Caco-2 (cell line): ENCODE results near the gene SLC44A4. TPM values are rescaled to one million over a fixed set of nuclear protein-coding genes. Genes with fewer than 3 reads are reported as not detected.

ENCODE experiments used
- BruUV-seq: library from RNA; stranded (reverse); fragments of 400-500 nt; replicated peaks from 2 replicates; lab custom pipeline; 2021; lab: Mats Ljungman, UMichigan
- CTCF ChIA-PET: fragments of 300-600 bp; sonication (Branson Sonifier 250); formaldehyde crosslinking; loops from one replicate; lab custom pipeline; 2022; ENCODE audit warnings: antibody characterized with exemption; lab: Charles Lee
- POLR2A ChIA-PET: fragments of 300-600 bp; sonication (Branson Sonifier 250); formaldehyde crosslinking; loops from one replicate; lab custom pipeline; 2022; ENCODE audit warnings: antibody characterized with exemption; lab: Charles Lee
- DNase-seq, 2 experiments: peaks; one replicate each; pipeline versions ENCODE4 v3.0.0 to v3.0.0-alpha.2; 2020 to 2022
- H3K27me3 ChIP-seq: replicated peaks from 2 replicates; pipeline ENCODE4 v1.6.0; 2011; ENCODE audit warnings: low read length; ENCODE audit not compliant: control insufficient read depth, insufficient read depth
- H3K36me3 ChIP-seq: 2 replicates; pipeline ENCODE4 v1.5.1; 2011; ENCODE audit warnings: low read length; ENCODE audit not compliant: control insufficient read depth, insufficient read depth
- H3K4me1 ChIP-seq: fragments of 250-450 bp; sonication (Bioruptor Pico); 2 replicates; pipeline ENCODE4 v1.5.1; 2020; ENCODE audit warnings: mild to moderate bottlenecking
- H3K4me3 ChIP-seq: 2 replicates; pipeline ENCODE4 v1.5.1; 2011; ENCODE audit warnings: low read depth, mild to moderate bottlenecking, control low read depth, low read length
- H3K9me3 ChIP-seq: fragments of 250-450 bp; sonication (Bioruptor Pico); 2 replicates; pipeline ENCODE4 v1.5.1; 2020; ENCODE audit warnings: mild to moderate bottlenecking, moderate library complexity
- H3K27ac Mint-ChIP-seq: one replicate; pipeline ENCODE4 v1.8.0; 2022; ENCODE audit warnings: mixed read lengths; ENCODE audit not compliant: unreplicated experiment
- H3K27me3 Mint-ChIP-seq: one replicate; pipeline ENCODE4 v1.8.0; 2022; ENCODE audit warnings: mixed read lengths; ENCODE audit not compliant: insufficient read depth, unreplicated experiment
- H3K36me3 Mint-ChIP-seq: one replicate; pipeline ENCODE4 v1.8.0; 2022; ENCODE audit warnings: mild to moderate bottlenecking, mixed read lengths; ENCODE audit not compliant: insufficient read depth, unreplicated experiment
- H3K4me1 Mint-ChIP-seq: one replicate; pipeline ENCODE4 v1.8.0; 2022; ENCODE audit warnings: low read depth, mixed read lengths; ENCODE audit not compliant: unreplicated experiment
- H3K4me3 Mint-ChIP-seq: one replicate; pipeline ENCODE4 v1.8.0; 2022; ENCODE audit warnings: mild to moderate bottlenecking, moderate library complexity, mixed read lengths; ENCODE audit not compliant: unreplicated experiment
- H3K9me3 Mint-ChIP-seq: one replicate; pipeline ENCODE4 v1.8.0; 2022; ENCODE audit warnings: mixed read lengths; ENCODE audit not compliant: unreplicated experiment
- CTCF ChIP-seq, 2 experiments: fragments of 200-600 bp in 1 of 2; IDR thresholded peaks; 1 replicate in 1 of 2; 2 replicates in 1 of 2; pipeline versions ENCODE4 v1.5.1 to v1.8.0; 2011 to 2022; ENCODE audit warnings: antibody characterized with exemption in 1 of 2, control low read depth in 1 of 2, inconsistent platforms in 1 of 2, low read depth in 1 of 2, low read length in 1 of 2, mild to moderate bottlenecking in 1 of 2, moderate library complexity in 1 of 2; ENCODE audit not compliant: insufficient read depth in 1 of 2, severe bottlenecking in 1 of 2, unreplicated experiment in 1 of 2
- intact Hi-C: fragments of 100-400 bp; cut with micrococcal nuclease; formaldehyde crosslinking; loops from one replicate; pipeline ENCODE4 v1.10.0; 2022; ENCODE audit not compliant: unreplicated experiment
- total RNA-seq: library from RNA; stranded (reverse); gene quantifications from 2 replicates; pipeline ENCODE4 v1.2.3, GENCODE V29; 2022

SLC44A4 gene
- total RNA-seq, 1 experiment from 2014 or later: 0.57 TPM

- no peak for DNase-seq
- no peaks in the 10 kb centered on the region for H3K27me3 ChIP-seq
- ChIA-PET CTCF (interaction anchor here (1.1 to 2.4 kb wide), 2 partner anchors 45 to 46 kb away, joined by 5 to 11 read pairs; no protein-coding TSS in a partner anchor), POLR2A (no interaction called here)
- peaks cover 10% of the 10 kb centered on the region for H3K4me1 Mint-ChIP-seq
- H3K36me3 ChIP-seq: no peaks in the 10 kb centered on the region
- intact Hi-C loops: no loop called here
- H3K9me3 ChIP-seq: no peaks in the 10 kb centered on the region
- no TSS peak for BruUV-seq
- H3K4me3 Mint-ChIP-seq: no peak overlapping the region
- H3K9me3 Mint-ChIP-seq: no peaks in the 10 kb centered on the region
- H3K27ac Mint-ChIP-seq: peak overlapping the region; percentile 10
- no peak overlapping the region for H3K4me3 ChIP-seq
- peaks cover 16% of the 10 kb centered on the region for H3K4me1 ChIP-seq
- H3K27me3 Mint-ChIP-seq: no peaks in the 10 kb centered on the region
- TF ChIP-seq CTCF (IDR thresholded peaks at IDR 0.05; ENCODE audit: insufficient read depth in 1 of 2, low read depth in 1 of 2, low read length in 1 of 2, severe bottlenecking in 1 of 2, unreplicated experiment in 1 of 2): no peak
- peaks cover 16% of the 10 kb centered on the region for H3K36me3 Mint-ChIP-seq
Measured at GRCh38 chr6:31906122-31906521, 27.3 kb upstream of the SLC44A4 start.

GRCh38 chr6:31905041-31905440 is 26.2 kb upstream of the SLC44A4 start:
- Mint-ChIP-seq H3K36me3 (peaks cover 16% of the 10 kb centered on the region), H3K27ac (no peak overlapping the region), H3K27me3 (no peaks in the 10 kb centered on the region), H3K9me3 (no peaks in the 10 kb centered on the region), H3K4me1 (peaks cover 10% of the 10 kb centered on the region), H3K4me3 (no peak overlapping the region)
- TF ChIP-seq CTCF (IDR thresholded peaks at IDR 0.05; ENCODE audit: insufficient read depth in 1 of 2, low read depth in 1 of 2, low read length in 1 of 2, severe bottlenecking in 1 of 2, unreplicated experiment in 1 of 2): no peak
- peaks cover 19% of the 10 kb centered on the region for H3K4me1 ChIP-seq
- no TSS peak for BruUV-seq
- no peak for DNase-seq
- H3K4me3 ChIP-seq: no peak overlapping the region
- H3K36me3 ChIP-seq: no peaks in the 10 kb centered on the region
- ChIA-PET POLR2A (interaction anchor here (0.5 kb wide), 1 partner anchor 8 kb away, joined by 3 read pairs; the partner anchor contains the start of gene EHMT2), CTCF (no interaction called here)
- H3K9me3 ChIP-seq: no peaks in the 10 kb centered on the region
- no peaks in the 10 kb centered on the region for H3K27me3 ChIP-seq
- intact Hi-C loops: no loop called here

- no peaks in the 10 kb centered on the region for H3K27me3 ChIP-seq
- peaks cover 23% of the 10 kb centered on the region for H3K36me3 Mint-ChIP-seq
- CTCF ChIA-PET: interaction anchor here (1.0 kb wide), 1 partner anchor 49 kb away, joined by 3 read pairs; no protein-coding TSS in a partner anchor
- peaks cover 19% of the 10 kb centered on the region for H3K4me1 ChIP-seq
- no TSS peak for BruUV-seq
- POLR2A ChIA-PET: no interaction called here
- H3K27ac Mint-ChIP-seq: no peak overlapping the region
- H3K27me3 Mint-ChIP-seq: no peaks in the 10 kb centered on the region
- no peaks in the 10 kb centered on the region for H3K36me3 ChIP-seq
- no peaks in the 10 kb centered on the region for H3K9me3 ChIP-seq
- H3K4me3 Mint-ChIP-seq: no peak overlapping the region
- no peak overlapping the region for H3K4me3 ChIP-seq
- intact Hi-C loops: loop anchor here (2.0 to 5.0 kb wide), 2 partner anchors 37 to 213 kb away; no protein-coding TSS in a partner anchor
- H3K4me1 Mint-ChIP-seq: peaks cover 18% of the 10 kb centered on the region
- no peak for DNase-seq
- no peaks in the 10 kb centered on the region for H3K9me3 Mint-ChIP-seq
- TF ChIP-seq CTCF (IDR thresholded peaks at IDR 0.05; ENCODE audit: insufficient read depth in 1 of 2, low read depth in 1 of 2, low read length in 1 of 2, severe bottlenecking in 1 of 2, unreplicated experiment in 1 of 2): no peak
Measured at GRCh38 chr6:31903957-31904356, 25.2 kb upstream of the SLC44A4 start.
